ENCODE results near the gene ANTKMT.

- TF ChIP-seq CTCF (IDR thresholded peaks at IDR 0.05) = no peak
- TF ChIP-seq POLR2A (IDR thresholded peaks at IDR 0.05) = no peak
Measured at GRCh38 chr16:750485-750884, 29.5 kb downstream of the ANTKMT start.
